ENCODE results near the gene BCAR3.

BCAR3 gene

GRCh38 chr1:93579891-93580290, 101.7 kb downstream of the BCAR3 start:
- peak in 3 of 58 donors; percentile 20 to 48 (median 31) for DNase-seq

- no peak for DNase-seq
Measured at GRCh38 chr1:93578911-93579825, 102.5 kb downstream of the BCAR3 start.

- no peak for DNase-seq
Measured at GRCh38 chr1:93578433-93578830, 103.2 kb downstream of the BCAR3 start.

- no peak for DNase-seq
Measured at GRCh38 chr1:93577536-93578432, 103.9 kb downstream of the BCAR3 start.

GRCh38 chr1:93576746-93577145, 104.9 kb downstream of the BCAR3 start:
- DNase-seq, result no peak

GRCh38 chr1:93576346-93576745, 105.3 kb downstream of the BCAR3 start:
- peak in 40 of 58 donors; percentile 6 to 71 (median 41) for DNase-seq

- DNase-seq, result peak in 6 of 58 donors; percentile 10 to 25 (median 15)
Measured at GRCh38 chr1:93575621-93576284, 105.9 kb downstream of the BCAR3 start.

GRCh38 chr1:93574991-93575390, 106.6 kb downstream of the BCAR3 start:
- DNase-seq, result no peak

GRCh38 chr1:93574511-93574910, 107.1 kb downstream of the BCAR3 start:
- no peak for DNase-seq

GRCh38 chr1:93573940-93574469, 107.6 kb downstream of the BCAR3 start:
- DNase-seq, result no peak

GRCh38 chr1:93571623-93572310, 109.9 kb downstream of the BCAR3 start:
- no peak for DNase-seq

GRCh38 chr1:93569489-93569888, 112.1 kb downstream of the BCAR3 start:
- DNase-seq, result no peak

- DNase-seq, result no peak
Measured at GRCh38 chr1:93567255-93567918, 114.2 kb downstream of the BCAR3 start.

- DNase-seq, result no peak
Measured at GRCh38 chr1:93566227-93566626, 115.4 kb downstream of the BCAR3 start.

GRCh38 chr1:93565496-93566206, 116.0 kb downstream of the BCAR3 start:
- DNase-seq, result no peak

- DNase-seq, result no peak
Measured at GRCh38 chr1:93559695-93560094, 121.9 kb downstream of the BCAR3 start.

- no peak for DNase-seq
Measured at GRCh38 chr1:93559045-93559444, 122.6 kb downstream of the BCAR3 start.

- DNase-seq, result no peak
Measured at GRCh38 chr1:93556291-93556690, 125.3 kb downstream of the BCAR3 start.
